Panc1 (cell line): Measurements from ENCODE around the gene NDUFA13.

Source experiments
- SIN3A ChIP-seq: IDR thresholded peaks from 2 replicates; pipeline ENCODE4 v1.6.1; 2012; ENCODE audit warnings: low read depth, mild to moderate bottlenecking, low read length, moderate library complexity, borderline replicate concordance; ENCODE audit not compliant: insufficient read depth
- TF ChIP-seq, protein P1 (sequence below): fragments of 450-650 bp; IDR thresholded peaks from 2 replicates; pipeline ENCODE4 v1.5.1; 2017; ENCODE audit warnings: mild to moderate bottlenecking
- TF ChIP-seq, protein P2 (sequence below), 2 experiments: IDR thresholded peaks; 2 replicates each; pipeline ENCODE4 v1.6.1; 2011 to 2012; ENCODE audit warnings: low read depth in 2 of 2, control low read depth in 1 of 2, low read length in 1 of 2, mild to moderate bottlenecking in 1 of 2, moderate library complexity in 1 of 2; ENCODE audit not compliant: insufficient read depth in 1 of 2

DNA sequence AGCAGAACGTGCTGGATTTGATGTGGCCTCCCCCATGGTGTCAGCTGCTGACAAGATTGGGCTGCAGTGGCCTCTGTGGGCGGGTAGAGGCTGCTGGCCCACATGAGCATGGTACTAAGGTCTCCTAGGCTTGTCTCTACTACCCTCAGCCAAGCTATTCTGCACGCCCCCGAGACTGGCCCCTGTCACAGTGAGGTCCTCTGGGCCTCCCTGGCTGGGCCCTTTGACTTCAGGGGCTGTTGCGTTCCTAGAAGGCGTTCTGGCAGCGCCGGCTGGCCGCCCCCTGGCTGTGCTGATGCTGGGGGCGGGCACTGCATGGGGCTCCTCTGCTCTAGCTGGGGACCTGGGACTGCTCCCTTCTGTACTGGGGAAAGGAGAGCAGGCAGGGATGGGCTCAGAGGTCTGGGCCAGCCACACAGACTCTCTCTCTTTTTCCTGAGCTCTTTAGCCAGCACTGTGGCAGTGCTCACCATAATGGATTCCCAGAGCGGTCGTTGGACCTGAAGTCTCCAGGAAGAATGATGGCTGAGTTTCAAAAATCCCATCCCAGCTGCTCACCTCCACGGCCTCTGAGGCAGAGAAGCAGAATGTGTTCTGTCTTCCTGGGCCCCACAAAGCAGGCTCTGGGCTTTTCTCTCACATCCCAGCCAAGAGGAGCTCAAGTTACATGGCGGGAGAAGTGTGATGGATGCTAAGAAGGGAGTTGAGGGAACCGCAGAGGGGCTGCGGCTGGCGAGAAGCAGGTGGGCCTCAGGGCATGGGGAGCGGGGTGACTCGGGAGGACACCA is 33.0 kb upstream of the NDUFA13 start:
- TF ChIP-seq, protein P1, sequence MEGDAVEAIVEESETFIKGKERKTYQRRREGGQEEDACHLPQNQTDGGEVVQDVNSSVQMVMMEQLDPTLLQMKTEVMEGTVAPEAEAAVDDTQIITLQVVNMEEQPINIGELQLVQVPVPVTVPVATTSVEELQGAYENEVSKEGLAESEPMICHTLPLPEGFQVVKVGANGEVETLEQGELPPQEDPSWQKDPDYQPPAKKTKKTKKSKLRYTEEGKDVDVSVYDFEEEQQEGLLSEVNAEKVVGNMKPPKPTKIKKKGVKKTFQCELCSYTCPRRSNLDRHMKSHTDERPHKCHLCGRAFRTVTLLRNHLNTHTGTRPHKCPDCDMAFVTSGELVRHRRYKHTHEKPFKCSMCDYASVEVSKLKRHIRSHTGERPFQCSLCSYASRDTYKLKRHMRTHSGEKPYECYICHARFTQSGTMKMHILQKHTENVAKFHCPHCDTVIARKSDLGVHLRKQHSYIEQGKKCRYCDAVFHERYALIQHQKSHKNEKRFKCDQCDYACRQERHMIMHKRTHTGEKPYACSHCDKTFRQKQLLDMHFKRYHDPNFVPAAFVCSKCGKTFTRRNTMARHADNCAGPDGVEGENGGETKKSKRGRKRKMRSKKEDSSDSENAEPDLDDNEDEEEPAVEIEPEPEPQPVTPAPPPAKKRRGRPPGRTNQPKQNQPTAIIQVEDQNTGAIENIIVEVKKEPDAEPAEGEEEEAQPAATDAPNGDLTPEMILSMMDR: no peak
- TF ChIP-seq, protein P2, sequence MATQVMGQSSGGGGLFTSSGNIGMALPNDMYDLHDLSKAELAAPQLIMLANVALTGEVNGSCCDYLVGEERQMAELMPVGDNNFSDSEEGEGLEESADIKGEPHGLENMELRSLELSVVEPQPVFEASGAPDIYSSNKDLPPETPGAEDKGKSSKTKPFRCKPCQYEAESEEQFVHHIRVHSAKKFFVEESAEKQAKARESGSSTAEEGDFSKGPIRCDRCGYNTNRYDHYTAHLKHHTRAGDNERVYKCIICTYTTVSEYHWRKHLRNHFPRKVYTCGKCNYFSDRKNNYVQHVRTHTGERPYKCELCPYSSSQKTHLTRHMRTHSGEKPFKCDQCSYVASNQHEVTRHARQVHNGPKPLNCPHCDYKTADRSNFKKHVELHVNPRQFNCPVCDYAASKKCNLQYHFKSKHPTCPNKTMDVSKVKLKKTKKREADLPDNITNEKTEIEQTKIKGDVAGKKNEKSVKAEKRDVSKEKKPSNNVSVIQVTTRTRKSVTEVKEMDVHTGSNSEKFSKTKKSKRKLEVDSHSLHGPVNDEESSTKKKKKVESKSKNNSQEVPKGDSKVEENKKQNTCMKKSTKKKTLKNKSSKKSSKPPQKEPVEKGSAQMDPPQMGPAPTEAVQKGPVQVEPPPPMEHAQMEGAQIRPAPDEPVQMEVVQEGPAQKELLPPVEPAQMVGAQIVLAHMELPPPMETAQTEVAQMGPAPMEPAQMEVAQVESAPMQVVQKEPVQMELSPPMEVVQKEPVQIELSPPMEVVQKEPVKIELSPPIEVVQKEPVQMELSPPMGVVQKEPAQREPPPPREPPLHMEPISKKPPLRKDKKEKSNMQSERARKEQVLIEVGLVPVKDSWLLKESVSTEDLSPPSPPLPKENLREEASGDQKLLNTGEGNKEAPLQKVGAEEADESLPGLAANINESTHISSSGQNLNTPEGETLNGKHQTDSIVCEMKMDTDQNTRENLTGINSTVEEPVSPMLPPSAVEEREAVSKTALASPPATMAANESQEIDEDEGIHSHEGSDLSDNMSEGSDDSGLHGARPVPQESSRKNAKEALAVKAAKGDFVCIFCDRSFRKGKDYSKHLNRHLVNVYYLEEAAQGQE (IDR thresholded peaks at IDR 0.05; ENCODE audit: insufficient read depth in 1 of 2, low read depth in 2 of 2, low read length in 1 of 2): no peak
- no peak for TF ChIP-seq SIN3A
